GM18520 (cell line): ENCODE results near the gene MYO3B.
"Not testable (repeated sequence)": the region's sequence is repeated elsewhere in the genome, so short reads cannot be mapped to it uniquely, and the experiment has no call there.

Source experiments
- ATAC-seq: cut with Tn5 transposase; IDR thresholded peaks from one replicate; pipeline ENCODE4 v1.9.1; 2021; ENCODE audit not compliant: unreplicated experiment

MYO3B gene

GRCh38 chr2:170531876-170532275, 353.9 kb downstream of the MYO3B start:
- ATAC-seq: no peak

- ATAC-seq: no peak
Measured at GRCh38 chr2:170533156-170533555, 355.2 kb downstream of the MYO3B start.

- no peak for ATAC-seq
Measured at GRCh38 chr2:170535552-170535951, 357.6 kb downstream of the MYO3B start.

- ATAC-seq: no peak
Measured at GRCh38 chr2:170544817-170545216, 366.9 kb downstream of the MYO3B start.

- ATAC-seq: no peak
Measured at GRCh38 chr2:170548304-170548703, 370.4 kb downstream of the MYO3B start.

- no peak for ATAC-seq
Measured at GRCh38 chr2:170550501-170550900, 372.6 kb downstream of the MYO3B start.

- ATAC-seq: not testable (repeated sequence)
Measured at GRCh38 chr2:170551899-170552298, 374.0 kb downstream of the MYO3B start.

GRCh38 chr2:170553748-170554147, 375.8 kb downstream of the MYO3B start:
- no peak for ATAC-seq

GRCh38 chr2:170554278-170554955, 376.5 kb downstream of the MYO3B start:
- no peak for ATAC-seq

- no peak for ATAC-seq
Measured at GRCh38 chr2:170562928-170563327, 385.0 kb downstream of the MYO3B start.

GRCh38 chr2:170563401-170563800, 385.5 kb downstream of the MYO3B start:
- no peak for ATAC-seq

GRCh38 chr2:170566138-170566537, 388.2 kb downstream of the MYO3B start:
- ATAC-seq: no peak

GRCh38 chr2:170567429-170567828, 389.5 kb downstream of the MYO3B start:
- no peak for ATAC-seq

GRCh38 chr2:170568511-170568910, 390.6 kb downstream of the MYO3B start:
- no peak for ATAC-seq

GRCh38 chr2:170571612-170572011, 393.7 kb downstream of the MYO3B start:
- no peak for ATAC-seq

GRCh38 chr2:170573671-170574070, 395.7 kb downstream of the MYO3B start:
- no peak for ATAC-seq

- no peak for ATAC-seq
Measured at GRCh38 chr2:170576296-170576695, 398.3 kb downstream of the MYO3B start.

- ATAC-seq: no peak
Measured at GRCh38 chr2:170577356-170577755, 399.4 kb downstream of the MYO3B start.

GRCh38 chr2:170578606-170579005, 400.7 kb downstream of the MYO3B start:
- no peak for ATAC-seq

- no peak for ATAC-seq
Measured at GRCh38 chr2:170579511-170579910, 401.6 kb downstream of the MYO3B start.

- no peak for ATAC-seq
Measured at GRCh38 chr2:170582313-170582712, 404.4 kb downstream of the MYO3B start.

- no peak for ATAC-seq
Measured at GRCh38 chr2:170582751-170583463, 405.0 kb downstream of the MYO3B start.

GRCh38 chr2:170585067-170585466, 407.1 kb downstream of the MYO3B start:
- ATAC-seq: no peak
